GM13976 (cell line): ENCODE measurements around the gene TMA7.
A peak's percentile ranks its signal among the peaks of the same experiment; 100 is the strongest.
"Not testable (repeated sequence)": the region's sequence is repeated elsewhere in the genome, so short reads cannot be mapped to it uniquely, and the experiment has no call there.

Experiments used
- DNase-seq: peaks from one replicate; pipeline ENCODE4 v3.0.0; 2012; ENCODE audit warnings: low spot score
- CTCF ChIP-seq: IDR thresholded peaks from 2 replicates; pipeline ENCODE4 v1.5.1; 2012; ENCODE audit warnings: borderline replicate concordance, mild to moderate bottlenecking; ENCODE audit not compliant: insufficient read depth; ENCODE audit errors: extremely low read depth, missing control alignments, control extremely low read depth
- in situ Hi-C: fragments of 300-500 bp; cut with MboI; formaldehyde crosslinking; loops from one replicate; pipeline ENCODE4 v1.12.0; 2022; ENCODE audit warnings: low sequenced_read_pairs, mixed read lengths, inconsistent platforms; ENCODE audit not compliant: unreplicated experiment

Gene TMA7

DNA sequence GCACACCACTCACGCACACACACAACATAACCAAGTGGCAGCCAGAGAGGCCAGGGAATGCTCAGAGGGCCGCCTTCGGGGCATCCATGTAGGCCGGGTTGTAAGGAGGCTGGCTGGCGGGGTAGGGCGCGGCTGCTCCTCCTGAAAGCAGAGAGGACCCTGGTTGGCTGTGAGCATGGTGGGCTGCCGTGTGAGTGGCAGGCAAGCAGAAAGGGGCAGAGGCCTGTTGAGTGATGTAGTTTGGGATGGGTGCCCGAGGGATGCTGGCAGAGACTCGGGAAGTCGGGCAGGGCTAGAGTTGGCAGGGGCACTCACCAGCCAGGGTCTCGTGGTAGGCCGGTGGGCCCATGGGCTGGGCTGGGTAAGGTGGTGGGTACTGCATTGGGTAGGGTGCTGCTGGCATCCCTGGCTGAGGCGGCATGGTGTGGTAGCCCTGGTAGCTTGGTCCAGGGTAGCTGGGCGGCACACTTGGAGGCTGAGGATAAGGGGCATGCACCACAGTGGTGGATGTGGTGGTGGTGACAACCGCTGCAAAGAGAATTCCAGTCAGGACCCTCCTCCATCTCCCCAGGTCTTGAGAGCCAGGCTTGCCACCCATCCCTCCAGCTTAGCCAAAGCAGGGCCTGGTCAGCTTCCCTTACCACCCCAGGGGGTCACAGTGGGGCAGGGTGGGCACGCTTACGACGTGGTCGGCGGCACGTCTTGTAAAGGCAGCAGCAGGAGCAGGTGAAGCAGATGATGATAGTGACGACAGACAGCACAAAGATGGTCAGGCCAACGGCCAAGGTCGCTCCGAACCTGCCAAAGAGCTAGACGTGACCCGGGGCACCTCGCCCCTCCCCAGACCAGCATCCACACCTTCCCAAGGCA lies 29.2 kb downstream of the TMA7 start:
- in situ Hi-C loops, result no loop called here
- no peak for TF ChIP-seq CTCF
- no peak for DNase-seq

- TF ChIP-seq CTCF, result no peak
- in situ Hi-C loops, result no loop called here
- DNase-seq, result peak; percentile 23
These were observed 30.2 kb downstream of the TMA7 start for GRCh38 chr3:48470286-48470685.

- in situ Hi-C loops, result no loop called here
- TF ChIP-seq CTCF, result no peak
- DNase-seq, result no peak
These were observed 32.5 kb downstream of the TMA7 start for GRCh38 chr3:48472673-48472922.

- in situ Hi-C loops, result no loop called here
- peak; percentile 35 for TF ChIP-seq CTCF
- DNase-seq, result peak; percentile 96
These were observed 33.0 kb downstream of the TMA7 start for GRCh38 chr3:48472923-48473616.

GRCh38 chr3:48473617-48473952 lies 33.5 kb downstream of the TMA7 start:
- no peak for TF ChIP-seq CTCF
- in situ Hi-C loops, result no loop called here
- DNase-seq, result no peak

GRCh38 chr3:48474031-48474430 lies 34.0 kb downstream of the TMA7 start:
- in situ Hi-C loops, DNase-seq: not testable (repeated sequence)

GRCh38 chr3:48474619-48475018 lies 34.6 kb downstream of the TMA7 start:
- DNase-seq, result no peak
- no peak for TF ChIP-seq CTCF
- in situ Hi-C loops, result no loop called here
